K562 (cell line): ENCODE data around the gene RBMS1. TPM values are rescaled to one million over a fixed set of nuclear protein-coding genes. Genes with fewer than 3 reads are reported as not detected.

Source experiments
- E2F8 ChIP-seq: fragments of 450-650 bp; IDR thresholded peaks from 2 replicates; pipeline ENCODE4 v1.7.1; 2018; ENCODE audit warnings: mild to moderate bottlenecking, low read depth; ENCODE audit not compliant: partially characterized antibody
- MEF2A ChIP-seq: IDR thresholded peaks from 2 replicates; pipeline ENCODE4 v1.6.1; 2011; ENCODE audit warnings: low read depth, mild to moderate bottlenecking, low read length, moderate library complexity; ENCODE audit not compliant: control insufficient read depth
- PBX2 ChIP-seq, 2 experiments: IDR thresholded peaks in 1 of 2; conservative IDR thresholded peaks in 1 of 2; 2 replicates each; pipeline ENCODE4 v1.6.1; 2016; ENCODE audit warnings: low read depth in 2 of 2, mild to moderate bottlenecking in 1 of 2, missing compliant biosample characterization in 1 of 2, missing genetic modification characterization in 1 of 2, moderate library complexity in 1 of 2
- polyA plus RNA-seq, 8 experiments: library from polyadenylated mRNA; depleted of rRNA in 4 of 8; stranded (reverse) in 5 of 8; unstranded in 3 of 8; fragments of >200 nt; fragmentation: Nextera tagmentation in 2 of 8; fragmentation: Illumina TruSeq in 1 of 8; extraction: Ambion mirVana in 2 of 8; extraction: Trizol in 1 of 8; gene quantifications; 2 replicates each; pipeline versions ENCODE4 v1.2.1 to v1.2.3, GENCODE V29; 2011 to 2014; ENCODE audit warnings: inconsistent platforms in 1 of 8, missing spikeins in 1 of 8
- total RNA-seq, 7 experiments: library from RNA; depleted of rRNA in 6 of 7; stranded (reverse); fragments of >200 nt in 6 of 7; fragmentation: Illumina TruSeq in 2 of 7; extraction: Trizol in 2 of 7; gene quantifications; 2 replicates each; pipeline versions ENCODE4 v1.2.1 to v1.2.3, GENCODE V29; 2011 to 2021; ENCODE audit warnings: low replicate concordance in 1 of 7
- TF ChIP-seq, protein P1 (sequence below), 2 experiments: fragments of 450-650 bp; IDR thresholded peaks; 2 replicates each; pipeline ENCODE4 v1.6.1; 2016; ENCODE audit warnings: mild to moderate bottlenecking in 2 of 2, borderline replicate concordance in 1 of 2, low read depth in 1 of 2, moderate library complexity in 1 of 2

RBMS1 gene
- total and polyA plus RNA-seq, 9 of the 15 experiments (the other 6 are each of a cell fraction or from before 2014, with no cell fraction given), result 0.04 to 0.31 (median 0.09) TPM; not detected in 6

DNA sequence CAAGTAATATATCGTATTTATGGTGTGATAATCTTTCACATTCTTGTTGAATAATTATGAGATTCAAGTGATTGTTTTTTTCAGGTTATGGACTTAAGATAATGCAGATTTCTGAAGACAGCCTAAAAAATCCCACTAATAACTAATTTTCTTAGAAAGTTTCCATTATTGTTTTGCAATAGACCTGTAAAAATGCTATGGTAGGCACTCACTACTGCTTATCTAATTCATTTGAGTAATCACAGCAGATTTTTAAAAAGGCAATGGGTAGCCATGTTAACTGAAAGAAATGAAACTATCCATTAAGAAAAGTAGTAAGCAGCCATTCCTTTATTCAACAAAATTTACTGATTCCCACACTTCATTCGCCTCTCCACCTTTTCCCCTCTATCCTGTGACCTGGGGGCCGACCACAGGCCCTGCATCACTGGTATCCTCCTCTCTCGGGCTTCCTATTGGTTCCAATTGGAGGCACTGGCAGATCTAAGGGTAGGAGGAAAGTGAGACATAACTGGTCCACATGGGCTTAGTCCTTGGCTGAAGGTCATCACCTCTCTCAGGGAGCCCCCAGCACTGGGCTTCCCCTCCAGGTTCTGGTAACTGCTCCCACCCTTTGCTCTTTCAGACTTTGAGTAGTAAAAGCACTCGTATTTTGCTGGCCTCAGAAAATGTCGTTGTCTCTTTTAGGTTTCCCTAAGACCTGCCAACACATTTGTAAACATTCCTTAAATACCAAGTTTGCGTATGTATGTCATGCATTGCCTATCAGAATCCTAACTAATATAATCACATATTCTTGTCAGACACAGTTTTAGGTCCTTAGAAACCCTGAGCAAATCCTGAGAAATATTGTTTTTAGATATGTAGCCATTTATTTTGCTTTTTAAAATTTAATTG, 18.5 kb downstream of the RBMS1 start (continued):
- TF ChIP-seq PBX2 (CRISPR knock-in tag; IDR thresholded peaks at IDR 0.05; ENCODE audit: low read depth), result no peak
- TF ChIP-seq PBX2 (tag; conservative IDR thresholded peaks at IDR 0.05; ENCODE audit: low read depth), result no peak
- no peak for TF ChIP-seq E2F8
- TF ChIP-seq, protein P1, sequence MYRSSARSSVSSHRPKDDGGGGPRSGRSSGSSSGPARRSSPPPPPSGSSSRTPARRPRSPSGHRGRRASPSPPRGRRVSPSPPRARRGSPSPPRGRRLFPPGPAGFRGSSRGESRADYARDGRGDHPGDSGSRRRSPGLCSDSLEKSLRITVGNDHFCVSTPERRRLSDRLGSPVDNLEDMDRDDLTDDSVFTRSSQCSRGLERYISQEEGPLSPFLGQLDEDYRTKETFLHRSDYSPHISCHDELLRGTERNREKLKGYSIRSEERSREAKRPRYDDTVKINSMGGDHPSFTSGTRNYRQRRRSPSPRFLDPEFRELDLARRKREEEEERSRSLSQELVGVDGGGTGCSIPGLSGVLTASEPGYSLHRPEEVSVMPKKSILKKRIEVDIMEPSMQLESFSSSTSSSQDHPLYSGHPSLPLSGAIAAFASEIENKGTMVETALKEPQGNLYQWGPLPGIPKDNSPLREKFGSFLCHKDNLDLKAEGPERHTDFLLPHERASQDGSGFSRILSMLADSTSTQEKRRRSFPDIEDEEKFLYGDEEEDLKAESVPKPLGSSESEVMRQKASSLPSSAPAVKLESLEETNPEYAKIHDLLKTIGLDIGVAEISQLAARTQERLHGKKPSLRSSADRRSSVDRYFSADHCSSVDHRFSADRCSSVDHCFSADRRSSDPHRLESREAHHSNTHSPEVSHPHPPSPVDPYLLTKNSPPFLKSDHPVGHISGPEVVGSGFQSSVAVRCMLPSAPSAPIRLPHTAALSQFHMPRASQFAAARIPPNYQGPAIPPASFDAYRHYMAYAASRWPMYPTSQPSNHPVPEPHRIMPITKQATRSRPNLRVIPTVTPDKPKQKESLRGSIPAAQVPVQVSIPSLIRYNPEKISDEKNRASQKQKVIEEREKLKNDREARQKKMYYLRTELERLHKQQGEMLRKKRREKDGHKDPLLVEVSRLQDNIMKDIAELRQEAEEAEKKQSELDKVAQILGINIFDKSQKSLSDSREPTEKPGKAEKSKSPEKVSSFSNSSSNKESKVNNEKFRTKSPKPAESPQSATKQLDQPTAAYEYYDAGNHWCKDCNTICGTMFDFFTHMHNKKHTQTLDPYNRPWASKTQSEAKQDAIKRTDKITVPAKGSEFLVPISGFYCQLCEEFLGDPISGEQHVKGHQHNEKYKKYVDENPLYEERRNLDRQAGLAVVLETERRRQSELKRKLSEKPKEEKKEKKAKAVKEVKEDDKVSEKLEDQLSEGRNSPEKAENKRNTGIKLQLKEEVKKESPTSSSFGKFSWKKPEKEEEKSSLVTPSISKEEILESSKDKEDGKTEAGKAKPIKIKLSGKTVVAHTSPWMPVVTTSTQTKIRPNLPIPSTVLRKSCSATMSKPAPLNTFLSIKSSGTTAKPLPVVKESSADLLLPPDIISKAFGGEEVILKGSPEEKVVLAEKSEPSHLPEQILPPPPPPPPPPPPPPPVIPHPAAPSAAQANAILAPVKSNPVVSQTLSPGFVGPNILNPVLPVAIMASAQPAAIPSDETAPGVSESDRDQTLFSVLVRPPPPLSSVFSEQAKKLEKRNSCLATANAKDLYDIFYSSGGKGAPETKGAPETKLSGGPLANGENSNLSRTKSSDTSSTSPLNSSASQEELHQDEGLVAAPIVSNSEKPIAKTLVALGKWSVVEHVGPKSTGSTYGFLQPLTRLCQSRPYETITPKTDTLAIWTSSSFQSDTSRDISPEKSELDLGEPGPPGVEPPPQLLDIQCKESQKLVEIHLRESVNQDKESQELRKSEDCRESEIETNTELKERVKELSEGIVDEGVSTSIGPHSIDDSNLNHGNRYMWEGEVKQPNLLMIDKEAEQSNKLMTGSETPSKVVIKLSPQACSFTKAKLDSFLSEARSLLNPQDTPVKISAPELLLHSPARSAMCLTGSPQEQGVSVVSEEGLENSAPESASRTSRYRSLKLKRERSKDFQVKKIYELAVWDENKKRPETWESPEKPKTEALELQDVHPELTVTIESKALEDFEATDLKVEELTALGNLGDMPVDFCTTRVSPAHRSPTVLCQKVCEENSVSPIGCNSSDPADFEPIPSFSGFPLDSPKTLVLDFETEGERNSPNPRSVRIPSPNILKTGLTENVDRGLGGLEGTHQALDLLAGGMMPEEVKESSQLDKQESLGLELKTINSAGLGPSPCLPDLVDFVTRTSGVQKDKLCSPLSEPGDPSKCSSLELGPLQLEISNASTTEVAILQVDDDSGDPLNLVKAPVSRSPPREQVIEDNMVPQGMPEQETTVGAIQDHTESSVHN (IDR thresholded peaks at IDR 0.05; ENCODE audit: borderline replicate concordance in 1 of 2, low read depth in 1 of 2), result no peak
- no peak for TF ChIP-seq MEF2A
